HepG2 (cell line): Measurements from ENCODE around the gene FAAH2. TPM values are rescaled to one million over a fixed set of nuclear protein-coding genes. Genes with fewer than 3 reads are reported as not detected.

Experiments used
- ATAC-seq: fragments of 200-7000 bp; cut with Tn5 transposase; 3 replicates; pipeline ENCODE4 v1.9.1; 2020; ENCODE audit warnings: mild to moderate bottlenecking, moderate library complexity
- BruUV-seq: library from RNA; stranded (reverse); fragments of 400-500 nt; replicated peaks from 2 replicates; lab custom pipeline; 2021; lab: Mats Ljungman, UMichigan
- CTCF ChIA-PET: fragments of 300-600 bp; formaldehyde crosslinking; extraction: SDS; loops from one replicate; lab custom pipeline; 2021; ENCODE audit warnings: low total read pairs, inconsistent platforms, low intra/inter-chr PET ratio; lab: Yijun Ruan, JAX
- POLR2A ChIA-PET: fragments of 350-600 bp; sonication (Branson Sonifier 250); formaldehyde crosslinking; loops from one replicate; lab custom pipeline; 2020; ENCODE audit warnings: antibody characterized with exemption, inconsistent platforms; lab: Yijun Ruan, JAX
- DNase-seq: peaks from one replicate; pipeline ENCODE4 v3.0.0-alpha.2; 2015; ENCODE audit warnings: low spot score
- FAIRE-seq: peaks from 3 replicates; lab custom pipeline; 2011; peaks lifted over from hg19 to GRCh38; lab: Jason Lieb, UNC
- H2AFZ ChIP-seq: one replicate; pipeline ENCODE4 v1.6.1; 2011; ENCODE audit warnings: low read length, inconsistent platforms
- H3K27ac ChIP-seq: fragments of 300-600 bp; 3 replicates; pipeline ENCODE4 v1.8.0; 2011; ENCODE audit warnings: mixed run types, mild to moderate bottlenecking, mixed read lengths, low read length, inconsistent platforms; ENCODE audit not compliant: insufficient read depth; ENCODE audit errors: extremely low read length
- H3K27me3 ChIP-seq, 2 experiments: fragments of 200-600 bp in 1 of 2; 2 replicates in 1 of 2; 3 replicates in 1 of 2; pipeline versions ENCODE4 v1.6.0 to v1.8.0; 2011; ENCODE audit warnings: low read length in 2 of 2, mild to moderate bottlenecking in 2 of 2, moderate library complexity in 2 of 2, inconsistent platforms in 1 of 2; ENCODE audit not compliant: insufficient read depth in 2 of 2, control insufficient read depth in 1 of 2
- H3K36me3 ChIP-seq, 2 experiments: fragments of 200-600 bp in 1 of 2; replicated peaks in 1 of 2; 2 replicates in 1 of 2; 3 replicates in 1 of 2; pipeline versions ENCODE4 v1.5.1 to v1.8.0; 2011; ENCODE audit warnings: low read length in 2 of 2, inconsistent platforms in 1 of 2; ENCODE audit not compliant: insufficient read depth in 2 of 2, control insufficient read depth in 1 of 2
- H3K4me1 ChIP-seq: 2 replicates; pipeline ENCODE4 v1.5.1; 2012; ENCODE audit warnings: low read length, inconsistent platforms; ENCODE audit not compliant: insufficient read depth
- H3K4me2 ChIP-seq: 2 replicates; pipeline ENCODE4 v1.6.0; 2011; ENCODE audit warnings: low read depth, low read length, inconsistent platforms
- H3K4me3 ChIP-seq, 3 experiments: fragments of 200-600 bp in 1 of 3; sonication (generic), shearing (Covaris generic) in 1 of 3; replicated peaks in 1 of 3; 2 replicates each; pipeline ENCODE4 v1.5.1; 2011 to 2016; ENCODE audit warnings: low read length in 3 of 3, inconsistent platforms in 2 of 3, low read depth in 2 of 3, mild to moderate bottlenecking in 2 of 3, control low read depth in 1 of 3, mixed read lengths in 1 of 3; ENCODE audit not compliant: insufficient read depth in 1 of 3
- H3K79me2 ChIP-seq: one replicate; pipeline ENCODE4 v1.6.1; 2011; ENCODE audit warnings: low read length, inconsistent platforms; ENCODE audit not compliant: insufficient read depth
- H3K9ac ChIP-seq: 2 replicates; pipeline ENCODE4 v1.6.0; 2011; ENCODE audit warnings: mild to moderate bottlenecking, low read depth, low read length, inconsistent platforms; ENCODE audit not compliant: insufficient read depth
- H3K9me3 ChIP-seq: 2 replicates; pipeline ENCODE4 v1.5.1; 2012; ENCODE audit warnings: mild to moderate bottlenecking, low read length
- H4K20me1 ChIP-seq: 2 replicates; pipeline ENCODE4 v1.6.0; 2011; ENCODE audit warnings: inconsistent platforms, mild to moderate bottlenecking, low read length, moderate library complexity; ENCODE audit not compliant: insufficient read depth
- HIVEP1 ChIP-seq: sonication (generic); formaldehyde crosslinking; IDR thresholded peaks from 2 replicates; pipeline ENCODE4 v1.4.0; 2020; ENCODE audit warnings: mild to moderate bottlenecking, missing genetic modification reagents
- MAZ ChIP-seq, 2 experiments: sonication (generic) in 1 of 2; formaldehyde crosslinking in 1 of 2; IDR thresholded peaks; 2 replicates each; pipeline versions ENCODE4 v1.5.0 to v1.6.1; 2012 to 2020; ENCODE audit warnings: low read depth in 2 of 2, mild to moderate bottlenecking in 2 of 2, borderline replicate concordance in 1 of 2, improper control_type of control experiment in 1 of 2, low read length in 1 of 2, missing genetic modification reagents in 1 of 2, moderate library complexity in 1 of 2
- ONECUT2 ChIP-seq: sonication (generic); formaldehyde crosslinking; IDR thresholded peaks from 2 replicates; pipeline ENCODE4 v1.4.0; 2020; ENCODE audit warnings: missing genetic modification reagents
- ZBTB8A ChIP-seq: sonication (generic); formaldehyde crosslinking; IDR thresholded peaks from 2 replicates; pipeline ENCODE4 v1.4.0; 2020; ENCODE audit warnings: mild to moderate bottlenecking, low read depth, missing genetic modification reagents, borderline replicate concordance
- ZNF510 ChIP-seq: sonication (generic); formaldehyde crosslinking; IDR thresholded peaks from 2 replicates; pipeline ENCODE4 v1.4.0; 2020; ENCODE audit warnings: low read depth, mild to moderate bottlenecking, missing genetic modification reagents
- ZNF543 ChIP-seq: sonication (generic); formaldehyde crosslinking; IDR thresholded peaks from 2 replicates; pipeline ENCODE4 v1.4.0; 2020; ENCODE audit warnings: mild to moderate bottlenecking, missing genetic modification reagents
- ZNF598 ChIP-seq: sonication (generic); formaldehyde crosslinking; IDR thresholded peaks from 2 replicates; pipeline ENCODE4 v1.5.1; 2020; ENCODE audit warnings: mild to moderate bottlenecking, missing genetic modification reagents, borderline replicate concordance
- ZNF615 ChIP-seq: sonication (generic); formaldehyde crosslinking; IDR thresholded peaks from 2 replicates; pipeline ENCODE4 v1.5.0; 2020; ENCODE audit warnings: mild to moderate bottlenecking, missing genetic modification reagents, borderline replicate concordance
- ZNF713 ChIP-seq: sonication (generic); formaldehyde crosslinking; IDR thresholded peaks from 2 replicates; pipeline ENCODE4 v1.4.0; 2020; ENCODE audit warnings: mild to moderate bottlenecking, missing genetic modification reagents
- WGBS: methylation state at CpG from one replicate; pipeline ENCODE4 v1.1.6; 2017; ENCODE audit warnings: low lambda C conversion rate; 5-methylcytosine and 5-hydroxymethylcytosine counted together
- in situ Hi-C: cut with HindIII; loops from 2 replicates; pipeline ENCODE4 v1.10.0; 2017; ENCODE audit warnings: low pct_unique_long_range_greater_than_20kb; ENCODE audit not compliant: extremely low pct_ligation_motif_present
- intact Hi-C: fragments of 100-400 bp; cut with micrococcal nuclease; formaldehyde crosslinking; loops from one replicate; pipeline ENCODE4 v1.10.0; 2022; ENCODE audit not compliant: unreplicated experiment
- polyA plus RNA-seq, 8 experiments: library from polyadenylated mRNA; depleted of rRNA in 3 of 8; stranded (reverse) in 7 of 8; unstranded in 1 of 8; fragments of >200 nt; fragmentation: Illumina TruSeq in 4 of 8; extraction: Trizol in 4 of 8; gene quantifications; 2 replicates each; pipeline versions ENCODE4 v1.2.1 to v1.2.3, GENCODE V29; 2011 to 2016; ENCODE audit warnings: low read depth in 4 of 8, missing spikeins in 1 of 8, mixed read lengths in 1 of 8; ENCODE audit not compliant: insufficient read depth in 1 of 8
- total RNA-seq, 5 experiments: library from RNA; depleted of rRNA; stranded (reverse); fragments of >200 nt; fragmentation: Illumina TruSeq; extraction: Trizol; gene quantifications; 2 replicates each; pipeline ENCODE4 v1.2.3, GENCODE V29; 2016; ENCODE audit warnings: low read depth in 1 of 5
- TF ChIP-seq, protein P1 (sequence below): sonication (generic); formaldehyde crosslinking; IDR thresholded peaks from 2 replicates; pipeline ENCODE4 v1.4.0; 2020; ENCODE audit warnings: missing genetic modification reagents
- TF ChIP-seq, protein P2 (sequence below): sonication (generic); formaldehyde crosslinking; IDR thresholded peaks from 2 replicates; pipeline ENCODE4 v1.9.0; 2021; ENCODE audit warnings: mild to moderate bottlenecking, missing genetic modification reagents

FAAH2 gene
- total and polyA plus RNA-seq, 2 of the 13 experiments (the other 11 are each of a cell fraction or from before 2014, with no cell fraction given): 1.6 to 3.3 TPM

DNA sequence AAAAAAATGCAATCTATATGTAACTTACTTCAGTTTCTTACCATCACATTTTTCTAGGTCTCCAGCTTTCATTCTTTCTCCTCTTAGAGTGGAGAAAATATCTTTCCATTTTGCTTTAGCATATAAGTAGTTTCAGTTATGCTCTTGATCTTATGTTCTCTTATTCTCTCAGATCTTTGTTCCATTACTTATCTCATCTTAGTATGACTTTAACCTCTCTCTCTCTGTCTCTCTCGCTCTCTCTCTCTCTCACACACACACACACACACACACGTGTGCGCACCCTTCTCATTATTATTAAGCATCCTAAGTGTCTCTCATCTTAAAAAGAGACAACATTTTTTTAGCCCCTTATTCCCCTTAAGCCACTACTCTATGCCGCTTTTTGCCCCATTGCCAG, 92.8 kb downstream of the FAAH2 start:
- intact Hi-C loops: no loop called here
- TF ChIP-seq, protein P1, sequence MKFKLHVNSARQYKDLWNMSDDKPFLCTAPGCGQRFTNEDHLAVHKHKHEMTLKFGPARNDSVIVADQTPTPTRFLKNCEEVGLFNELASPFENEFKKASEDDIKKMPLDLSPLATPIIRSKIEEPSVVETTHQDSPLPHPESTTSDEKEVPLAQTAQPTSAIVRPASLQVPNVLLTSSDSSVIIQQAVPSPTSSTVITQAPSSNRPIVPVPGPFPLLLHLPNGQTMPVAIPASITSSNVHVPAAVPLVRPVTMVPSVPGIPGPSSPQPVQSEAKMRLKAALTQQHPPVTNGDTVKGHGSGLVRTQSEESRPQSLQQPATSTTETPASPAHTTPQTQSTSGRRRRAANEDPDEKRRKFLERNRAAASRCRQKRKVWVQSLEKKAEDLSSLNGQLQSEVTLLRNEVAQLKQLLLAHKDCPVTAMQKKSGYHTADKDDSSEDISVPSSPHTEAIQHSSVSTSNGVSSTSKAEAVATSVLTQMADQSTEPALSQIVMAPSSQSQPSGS: no peak
- TF ChIP-seq ONECUT2 (CRISPR knock-in tag): no peak
- no peak for TF ChIP-seq ZNF543 (CRISPR knock-in tag)
- TF ChIP-seq ZNF615 (CRISPR knock-in tag): no peak
- no peak for TF ChIP-seq ZNF713 (CRISPR knock-in tag)
- TF ChIP-seq ZBTB8A (CRISPR knock-in tag): no peak
- no peak for TF ChIP-seq ZNF510 (CRISPR knock-in tag)
- no peak for TF ChIP-seq ZNF598 (CRISPR knock-in tag)
- no peak for TF ChIP-seq MAZ (IDR thresholded peaks at IDR 0.05; ENCODE audit: borderline replicate concordance, low read depth, low read length)
- TF ChIP-seq MAZ (CRISPR knock-in tag; IDR thresholded peaks at IDR 0.05; ENCODE audit: low read depth): no peak
- TF ChIP-seq, protein P2, sequence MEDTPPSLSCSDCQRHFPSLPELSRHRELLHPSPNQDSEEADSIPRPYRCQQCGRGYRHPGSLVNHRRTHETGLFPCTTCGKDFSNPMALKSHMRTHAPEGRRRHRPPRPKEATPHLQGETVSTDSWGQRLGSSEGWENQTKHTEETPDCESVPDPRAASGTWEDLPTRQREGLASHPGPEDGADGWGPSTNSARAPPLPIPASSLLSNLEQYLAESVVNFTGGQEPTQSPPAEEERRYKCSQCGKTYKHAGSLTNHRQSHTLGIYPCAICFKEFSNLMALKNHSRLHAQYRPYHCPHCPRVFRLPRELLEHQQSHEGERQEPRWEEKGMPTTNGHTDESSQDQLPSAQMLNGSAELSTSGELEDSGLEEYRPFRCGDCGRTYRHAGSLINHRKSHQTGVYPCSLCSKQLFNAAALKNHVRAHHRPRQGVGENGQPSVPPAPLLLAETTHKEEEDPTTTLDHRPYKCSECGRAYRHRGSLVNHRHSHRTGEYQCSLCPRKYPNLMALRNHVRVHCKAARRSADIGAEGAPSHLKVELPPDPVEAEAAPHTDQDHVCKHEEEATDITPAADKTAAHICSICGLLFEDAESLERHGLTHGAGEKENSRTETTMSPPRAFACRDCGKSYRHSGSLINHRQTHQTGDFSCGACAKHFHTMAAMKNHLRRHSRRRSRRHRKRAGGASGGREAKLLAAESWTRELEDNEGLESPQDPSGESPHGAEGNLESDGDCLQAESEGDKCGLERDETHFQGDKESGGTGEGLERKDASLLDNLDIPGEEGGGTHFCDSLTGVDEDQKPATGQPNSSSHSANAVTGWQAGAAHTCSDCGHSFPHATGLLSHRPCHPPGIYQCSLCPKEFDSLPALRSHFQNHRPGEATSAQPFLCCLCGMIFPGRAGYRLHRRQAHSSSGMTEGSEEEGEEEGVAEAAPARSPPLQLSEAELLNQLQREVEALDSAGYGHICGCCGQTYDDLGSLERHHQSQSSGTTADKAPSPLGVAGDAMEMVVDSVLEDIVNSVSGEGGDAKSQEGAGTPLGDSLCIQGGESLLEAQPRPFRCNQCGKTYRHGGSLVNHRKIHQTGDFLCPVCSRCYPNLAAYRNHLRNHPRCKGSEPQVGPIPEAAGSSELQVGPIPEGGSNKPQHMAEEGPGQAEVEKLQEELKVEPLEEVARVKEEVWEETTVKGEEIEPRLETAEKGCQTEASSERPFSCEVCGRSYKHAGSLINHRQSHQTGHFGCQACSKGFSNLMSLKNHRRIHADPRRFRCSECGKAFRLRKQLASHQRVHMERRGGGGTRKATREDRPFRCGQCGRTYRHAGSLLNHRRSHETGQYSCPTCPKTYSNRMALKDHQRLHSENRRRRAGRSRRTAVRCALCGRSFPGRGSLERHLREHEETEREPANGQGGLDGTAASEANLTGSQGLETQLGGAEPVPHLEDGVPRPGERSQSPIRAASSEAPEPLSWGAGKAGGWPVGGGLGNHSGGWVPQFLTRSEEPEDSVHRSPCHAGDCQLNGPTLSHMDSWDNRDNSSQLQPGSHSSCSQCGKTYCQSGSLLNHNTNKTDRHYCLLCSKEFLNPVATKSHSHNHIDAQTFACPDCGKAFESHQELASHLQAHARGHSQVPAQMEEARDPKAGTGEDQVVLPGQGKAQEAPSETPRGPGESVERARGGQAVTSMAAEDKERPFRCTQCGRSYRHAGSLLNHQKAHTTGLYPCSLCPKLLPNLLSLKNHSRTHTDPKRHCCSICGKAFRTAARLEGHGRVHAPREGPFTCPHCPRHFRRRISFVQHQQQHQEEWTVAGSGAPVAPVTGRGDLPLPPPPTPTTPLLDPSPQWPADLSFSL (CRISPR knock-in tag): no peak
- no peak for TF ChIP-seq HIVEP1 (CRISPR knock-in tag)
- POLR2A ChIA-PET: no interaction called here

More for the DNA sequence above, 92.8 kb downstream of the FAAH2 start:
- H3K4me1 ChIP-seq: no peaks in the 10 kb centered on the region
- no peaks in the 10 kb centered on the region for H3K36me3 ChIP-seq
- in situ Hi-C loops: no loop called here
- H3K27ac ChIP-seq: no peak overlapping the region
- CTCF ChIA-PET: no interaction called here
- no peak overlapping the region for H3K9ac ChIP-seq
- ATAC-seq (no peak), DNase-seq (no peak), FAIRE-seq (no peak)
- no peaks in the 10 kb centered on the region for H3K79me2 ChIP-seq
- H4K20me1 ChIP-seq: no peaks in the 10 kb centered on the region
- WGBS: 73% methylated on average over 4 of the region's 4 CpGs
- H3K27me3 ChIP-seq: no peaks in the 10 kb centered on the region
- no peak overlapping the region for H2AFZ ChIP-seq
- BruUV-seq: no TSS peak
- no peak overlapping the region for H3K4me2 ChIP-seq
- no peak overlapping the region for H3K4me3 ChIP-seq
- H3K9me3 ChIP-seq: no peaks in the 10 kb centered on the region
